PC-3 (cell line): ENCODE data around the gene ARL5A. TPM values are rescaled to one million over a fixed set of nuclear protein-coding genes. Genes with fewer than 3 reads are reported as not detected.

Source experiments
- ATAC-seq: fragments of 200-7000 bp; cut with Tn5 transposase; 2 replicates; pipeline ENCODE4 v1.9.1; 2020; ENCODE audit warnings: mild to moderate bottlenecking, moderate library complexity
- BruUV-seq: library from RNA; stranded (reverse); fragments of 400-500 nt; replicated peaks from 2 replicates; lab custom pipeline; 2021; lab: Mats Ljungman, UMichigan
- CTCF ChIA-PET: fragments of 300-600 bp; sonication (Branson Sonifier 250); formaldehyde crosslinking; loops from one replicate; lab custom pipeline; 2022; ENCODE audit warnings: antibody characterized with exemption; lab: Charles Lee
- POLR2A ChIA-PET: fragments of 300-600 bp; sonication (Branson Sonifier 250); formaldehyde crosslinking; loops from one replicate; lab custom pipeline; 2022; ENCODE audit warnings: antibody characterized with exemption; ENCODE audit not compliant: unreplicated experiment; lab: Charles Lee
- DNase-seq: peaks from one replicate; pipeline ENCODE4 v3.0.0-alpha.2; 2015
- H2AFZ ChIP-seq: fragments of 300-600 bp; sonication (generic); 2 replicates; pipeline ENCODE4 v1.6.0; 2016; ENCODE audit warnings: antibody characterized with exemption, low read length
- H3F3A ChIP-seq: fragments of 300-600 bp; sonication (generic); one replicate; pipeline ENCODE4 v1.6.0; 2017; ENCODE audit warnings: antibody characterized with exemption, low read length, control low read depth, mild to moderate bottlenecking; ENCODE audit not compliant: unreplicated experiment
- H3K27ac ChIP-seq: fragments of 300-600 bp; sonication (generic); 2 replicates; pipeline ENCODE4 v1.5.1; 2016; ENCODE audit warnings: mild to moderate bottlenecking, low read length
- H3K27me3 ChIP-seq: fragments of 300-600 bp; sonication (generic); 2 replicates; pipeline ENCODE4 v1.6.1; 2016; ENCODE audit warnings: low read length, mixed read lengths
- H3K36me3 ChIP-seq: fragments of 300-600 bp; sonication (generic); 2 replicates; pipeline ENCODE4 v1.6.1; 2016; ENCODE audit warnings: low read depth, mixed run types, low read length, mixed read lengths
- H3K4me1 ChIP-seq: fragments of 300-600 bp; sonication (generic); 2 replicates; pipeline ENCODE4 v1.5.1; 2016; ENCODE audit warnings: low read length; ENCODE audit not compliant: insufficient read depth
- H3K4me2 ChIP-seq: fragments of 300-600 bp; sonication (generic); 2 replicates; pipeline ENCODE4 v1.6.0; 2016; ENCODE audit warnings: low read length
- H3K4me3 ChIP-seq: fragments of 300-600 bp; sonication (generic); 2 replicates; pipeline ENCODE4 v1.5.1; 2016; ENCODE audit warnings: mild to moderate bottlenecking, low read length, mixed read lengths
- H3K79me2 ChIP-seq: fragments of 300-600 bp; sonication (generic); 2 replicates; pipeline ENCODE4 v1.6.1; 2017; ENCODE audit warnings: low read length, mixed read lengths
- H3K9ac ChIP-seq: fragments of 300-600 bp; sonication (generic); 2 replicates; pipeline ENCODE4 v1.6.0; 2016; ENCODE audit warnings: mild to moderate bottlenecking, low read length
- H3K9me2 ChIP-seq: fragments of 300-600 bp; sonication (generic); replicated peaks from 2 replicates; pipeline ENCODE4 v1.6.1; 2016; ENCODE audit warnings: mixed run types, low read length, mixed read lengths
- H3K9me3 ChIP-seq: fragments of 300-600 bp; sonication (generic); 2 replicates; pipeline ENCODE4 v1.6.1; 2016; ENCODE audit warnings: low read length, mixed read lengths
- H4K20me1 ChIP-seq: fragments of 300-600 bp; sonication (generic); 2 replicates; pipeline ENCODE4 v1.6.1; 2016; ENCODE audit warnings: low read length, mixed read lengths
- EZH2 ChIP-seq: fragments of 300-600 bp; sonication (generic); IDR thresholded peaks from one replicate; pipeline ENCODE4 v1.6.1; 2017; ENCODE audit warnings: antibody characterized with exemption, mild to moderate bottlenecking, low read length; ENCODE audit not compliant: unreplicated experiment
- EZH2phosphoT487 ChIP-seq: fragments of 300-600 bp; sonication (generic); IDR thresholded peaks from 2 replicates; pipeline ENCODE4 v1.6.1; 2018; ENCODE audit warnings: mild to moderate bottlenecking, antibody characterized with exemption, low read length, borderline replicate concordance
- intact Hi-C: fragments of 100-400 bp; cut with micrococcal nuclease; formaldehyde crosslinking; loops from 2 replicates; pipeline ENCODE4 v1.9.0; 2023
- total RNA-seq: library from RNA; depleted of rRNA; stranded (reverse); fragments of >200 nt; gene quantifications from 2 replicates; pipeline ENCODE4 v1.2.3, GENCODE V29; 2014
- TF ChIP-seq, protein P1 (sequence below): fragments of 300-600 bp; sonication (generic); conservative IDR thresholded peaks from 2 replicates; pipeline ENCODE4 v1.5.1; 2017; ENCODE audit warnings: antibody characterized with exemption, low read depth, mild to moderate bottlenecking, low read length

Gene ARL5A
- total RNA-seq, 1 experiment from 2014 or later, result 45.6 TPM

- Histone ChIP-seq H3F3A (no peaks in the 10 kb centered on the region), H3K27ac (no peak overlapping the region), H3K79me2 (no peaks in the 10 kb centered on the region), H3K4me2 (no peak overlapping the region), H3K4me3 (no peak overlapping the region), H3K36me3 (no peaks in the 10 kb centered on the region), H3K9ac (no peak overlapping the region), H3K9me3 (no peaks in the 10 kb centered on the region), H3K9me2 (no peaks in the 10 kb centered on the region), H3K4me1 (no peaks in the 10 kb centered on the region), H3K27me3 (no peaks in the 10 kb centered on the region), H2AFZ (no peak overlapping the region), H4K20me1 (no peaks in the 10 kb centered on the region)
- ATAC-seq, result no peak
- intact Hi-C loops, result no loop called here
- ChIA-PET POLR2A (no interaction called here), CTCF (no interaction called here)
- no peak for DNase-seq
- no TSS peak for BruUV-seq
- no peak for TF ChIP-seq EZH2
- TF ChIP-seq EZH2phosphoT487, result no peak
- TF ChIP-seq, protein P1, sequence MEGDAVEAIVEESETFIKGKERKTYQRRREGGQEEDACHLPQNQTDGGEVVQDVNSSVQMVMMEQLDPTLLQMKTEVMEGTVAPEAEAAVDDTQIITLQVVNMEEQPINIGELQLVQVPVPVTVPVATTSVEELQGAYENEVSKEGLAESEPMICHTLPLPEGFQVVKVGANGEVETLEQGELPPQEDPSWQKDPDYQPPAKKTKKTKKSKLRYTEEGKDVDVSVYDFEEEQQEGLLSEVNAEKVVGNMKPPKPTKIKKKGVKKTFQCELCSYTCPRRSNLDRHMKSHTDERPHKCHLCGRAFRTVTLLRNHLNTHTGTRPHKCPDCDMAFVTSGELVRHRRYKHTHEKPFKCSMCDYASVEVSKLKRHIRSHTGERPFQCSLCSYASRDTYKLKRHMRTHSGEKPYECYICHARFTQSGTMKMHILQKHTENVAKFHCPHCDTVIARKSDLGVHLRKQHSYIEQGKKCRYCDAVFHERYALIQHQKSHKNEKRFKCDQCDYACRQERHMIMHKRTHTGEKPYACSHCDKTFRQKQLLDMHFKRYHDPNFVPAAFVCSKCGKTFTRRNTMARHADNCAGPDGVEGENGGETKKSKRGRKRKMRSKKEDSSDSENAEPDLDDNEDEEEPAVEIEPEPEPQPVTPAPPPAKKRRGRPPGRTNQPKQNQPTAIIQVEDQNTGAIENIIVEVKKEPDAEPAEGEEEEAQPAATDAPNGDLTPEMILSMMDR, result no peak
Observed at GRCh38 chr2:151765760-151766410, 62.3 kb downstream of the ARL5A start.

- ChIA-PET POLR2A (no interaction called here), CTCF (no interaction called here)
- Histone ChIP-seq H4K20me1 (no peaks in the 10 kb centered on the region), H3K36me3 (no peaks in the 10 kb centered on the region), H3K4me1 (no peaks in the 10 kb centered on the region), H3K27me3 (no peaks in the 10 kb centered on the region), H3F3A (no peaks in the 10 kb centered on the region), H2AFZ (no peak overlapping the region), H3K9me3 (no peaks in the 10 kb centered on the region), H3K27ac (no peak overlapping the region), H3K4me2 (no peak overlapping the region), H3K9ac (no peak overlapping the region), H3K9me2 (no peaks in the 10 kb centered on the region), H3K4me3 (no peak overlapping the region), H3K79me2 (no peaks in the 10 kb centered on the region)
- no TSS peak for BruUV-seq
- TF ChIP-seq EZH2 (no peak), EZH2phosphoT487 (no peak)
- no peak for ATAC-seq
- intact Hi-C loops, result no loop called here
- no peak for DNase-seq
Observed at GRCh38 chr2:151762694-151763093, 65.5 kb downstream of the ARL5A start.

- CTCF ChIA-PET, result no interaction called here
- Histone ChIP-seq H3K27me3 (no peaks in the 10 kb centered on the region), H3K4me3 (no peak overlapping the region), H3K4me1 (no peaks in the 10 kb centered on the region), H3K27ac (no peak overlapping the region), H3K9me3 (no peaks in the 10 kb centered on the region), H3K9ac (no peak overlapping the region), H3K79me2 (no peaks in the 10 kb centered on the region), H4K20me1 (no peaks in the 10 kb centered on the region), H3K4me2 (no peak overlapping the region), H3K36me3 (no peaks in the 10 kb centered on the region), H3F3A (no peaks in the 10 kb centered on the region), H2AFZ (no peak overlapping the region), H3K9me2 (no peaks in the 10 kb centered on the region)
- BruUV-seq, result no TSS peak
- ATAC-seq (no peak), DNase-seq (no peak)
- intact Hi-C loops, result no loop called here
- TF ChIP-seq EZH2, result no peak
- no peak for TF ChIP-seq EZH2phosphoT487
- TF ChIP-seq, protein P1, result no peak
- POLR2A ChIA-PET, result no interaction called here
Observed at GRCh38 chr2:151761687-151762086, 66.5 kb downstream of the ARL5A start.
